Thyroid gland (tissue), 4 donors: ENCODE measurements around the gene CDC42EP4. TPM values are rescaled to one million over a fixed set of nuclear protein-coding genes. Genes with fewer than 3 reads are reported as not detected.

Experiments used
- DNase-seq, 2 donors: peaks; one replicate each; pipeline ENCODE4 v3.0.0-alpha.2; 2019
- H3K27ac ChIP-seq, 3 donors: fragments of 200-600 bp; sonication (generic); 1 replicate in 2 of 3; 2 replicates in 1 of 3; pipeline ENCODE4 v1.5.1; 2016 to 2019; ENCODE audit warnings: mild to moderate bottlenecking in 1 of 3, moderate library complexity in 1 of 3
- H3K27me3 ChIP-seq: fragments of 200-600 bp; sonication (generic); one replicate; pipeline ENCODE4 v1.5.1; 2019
- H3K36me3 ChIP-seq, 2 donors: fragments of 200-600 bp; sonication (generic); one replicate each; pipeline ENCODE4 v1.5.1; 2016 to 2019
- H3K4me1 ChIP-seq, 2 donors: fragments of 200-600 bp; sonication (generic); one replicate each; pipeline ENCODE4 v1.5.1; 2017 to 2019
- H3K4me3 ChIP-seq, 3 donors: fragments of 200-600 bp; sonication (generic); replicated peaks in 1 of 3; 1 replicate in 2 of 3; 2 replicates in 1 of 3; pipeline ENCODE4 v1.5.1; 2016; ENCODE audit warnings: mild to moderate bottlenecking in 1 of 3
- H3K9me3 ChIP-seq: fragments of 200-600 bp; sonication (generic); one replicate; pipeline ENCODE4 v1.5.1; 2017
- POLR2A ChIP-seq, 2 donors: fragments of 450-650 bp; IDR thresholded peaks; one replicate each; pipeline ENCODE4 v1.6.1; 2017; ENCODE audit warnings: antibody characterized with exemption in 2 of 2, mild to moderate bottlenecking in 2 of 2, moderate library complexity in 1 of 2
- WGBS, 2 donors: methylation state at CpG; one replicate each; pipeline ENCODE4 v1.1.5; 2017; 5-methylcytosine and 5-hydroxymethylcytosine counted together
- intact Hi-C: fragments of 100-400 bp; cut with DNase I; formaldehyde crosslinking; loops from one replicate; pipeline ENCODE4 v1.15.1; 2023
- total RNA-seq, 4 donors: library from RNA; depleted of rRNA; stranded (reverse); fragments of >200 nt; gene quantifications; one replicate each; pipeline ENCODE4 v1.2.3, GENCODE V29; 2016
- TF ChIP-seq, protein P1 (sequence below), 6 experiments: fragments of 200-600 bp in 3 of 6; fragments of 450-650 bp in 3 of 6; sonication (generic) in 3 of 6; IDR thresholded peaks; one replicate each; pipeline ENCODE4 v1.5.1; 2016 to 2019; ENCODE audit warnings: antibody characterized with exemption in 6 of 6, mild to moderate bottlenecking in 2 of 6, inconsistent platforms in 1 of 6, moderate library complexity in 1 of 6

CDC42EP4 gene
- total RNA-seq, 4 donors from 2014 or later, result 68.7 to 172 (median 97.3) TPM

DNA sequence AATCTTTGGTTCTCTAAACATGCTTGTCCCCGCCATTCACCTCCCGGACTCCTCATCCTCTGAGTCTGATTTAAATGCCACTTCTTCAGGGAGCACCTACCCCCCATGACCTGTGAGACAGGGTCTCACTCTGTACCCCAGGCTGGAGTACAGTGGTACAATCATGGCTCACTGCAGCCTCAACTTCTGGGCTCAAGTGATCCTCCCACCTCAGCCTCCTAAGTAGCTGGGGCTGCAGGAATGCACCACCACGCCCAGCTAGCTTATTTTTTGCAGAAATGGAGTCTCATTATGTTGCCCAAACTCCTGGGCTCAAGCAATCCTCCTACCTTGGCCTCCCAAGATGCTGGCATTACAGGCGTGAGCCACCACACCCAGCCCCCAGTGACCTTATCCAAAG is 37.3 kb downstream of the CDC42EP4 start:
- H3K27ac ChIP-seq, result no peak overlapping the region
- TF ChIP-seq POLR2A (IDR thresholded peaks at IDR 0.05), result no peak
- H3K4me3 ChIP-seq, result no peak overlapping the region
- H3K4me1 ChIP-seq, result peaks cover 22 to 23% of the 10 kb centered on the region in 2 donors
- H3K36me3 ChIP-seq, result no peaks in the 10 kb centered on the region
- 93 to 97% methylated on average over 4 of the region's 4 CpGs for WGBS, 2 donors
- no peaks in the 10 kb centered on the region for H3K9me3 ChIP-seq
- no peaks in the 10 kb centered on the region for H3K27me3 ChIP-seq
- DNase-seq, result no peak
- intact Hi-C loops, result no loop called here

DNA sequence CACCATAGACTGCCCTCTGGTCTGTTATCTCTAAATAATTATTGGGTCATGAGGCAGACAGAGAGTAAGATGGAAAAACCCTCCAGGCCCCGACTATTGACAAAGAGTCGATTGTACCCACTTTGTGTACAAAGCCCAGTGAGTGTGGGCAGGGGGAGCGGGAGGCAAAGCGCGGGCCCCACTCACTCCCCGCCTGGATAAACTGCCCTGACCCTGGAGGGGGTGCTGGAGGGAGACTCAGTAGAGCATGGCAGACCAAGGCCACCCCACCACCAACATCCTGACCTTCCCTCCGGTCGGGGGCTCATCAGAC is 38.9 kb downstream of the CDC42EP4 start:
- no peak overlapping the region for H3K27ac ChIP-seq
- H3K36me3 ChIP-seq, result no peaks in the 10 kb centered on the region
- no peak overlapping the region for H3K4me3 ChIP-seq
- DNase-seq, result no peak
- peaks cover 7% of the 10 kb centered on the region in 2 donors for H3K4me1 ChIP-seq
- no peaks in the 10 kb centered on the region for H3K27me3 ChIP-seq
- TF ChIP-seq, protein P1, sequence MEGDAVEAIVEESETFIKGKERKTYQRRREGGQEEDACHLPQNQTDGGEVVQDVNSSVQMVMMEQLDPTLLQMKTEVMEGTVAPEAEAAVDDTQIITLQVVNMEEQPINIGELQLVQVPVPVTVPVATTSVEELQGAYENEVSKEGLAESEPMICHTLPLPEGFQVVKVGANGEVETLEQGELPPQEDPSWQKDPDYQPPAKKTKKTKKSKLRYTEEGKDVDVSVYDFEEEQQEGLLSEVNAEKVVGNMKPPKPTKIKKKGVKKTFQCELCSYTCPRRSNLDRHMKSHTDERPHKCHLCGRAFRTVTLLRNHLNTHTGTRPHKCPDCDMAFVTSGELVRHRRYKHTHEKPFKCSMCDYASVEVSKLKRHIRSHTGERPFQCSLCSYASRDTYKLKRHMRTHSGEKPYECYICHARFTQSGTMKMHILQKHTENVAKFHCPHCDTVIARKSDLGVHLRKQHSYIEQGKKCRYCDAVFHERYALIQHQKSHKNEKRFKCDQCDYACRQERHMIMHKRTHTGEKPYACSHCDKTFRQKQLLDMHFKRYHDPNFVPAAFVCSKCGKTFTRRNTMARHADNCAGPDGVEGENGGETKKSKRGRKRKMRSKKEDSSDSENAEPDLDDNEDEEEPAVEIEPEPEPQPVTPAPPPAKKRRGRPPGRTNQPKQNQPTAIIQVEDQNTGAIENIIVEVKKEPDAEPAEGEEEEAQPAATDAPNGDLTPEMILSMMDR (IDR thresholded peaks at IDR 0.05), result no peak
- WGBS, 2 donors, result 70 to 80% methylated on average over 8 of the region's 8 CpGs
- intact Hi-C loops, result no loop called here
- no peaks in the 10 kb centered on the region for H3K9me3 ChIP-seq

DNA sequence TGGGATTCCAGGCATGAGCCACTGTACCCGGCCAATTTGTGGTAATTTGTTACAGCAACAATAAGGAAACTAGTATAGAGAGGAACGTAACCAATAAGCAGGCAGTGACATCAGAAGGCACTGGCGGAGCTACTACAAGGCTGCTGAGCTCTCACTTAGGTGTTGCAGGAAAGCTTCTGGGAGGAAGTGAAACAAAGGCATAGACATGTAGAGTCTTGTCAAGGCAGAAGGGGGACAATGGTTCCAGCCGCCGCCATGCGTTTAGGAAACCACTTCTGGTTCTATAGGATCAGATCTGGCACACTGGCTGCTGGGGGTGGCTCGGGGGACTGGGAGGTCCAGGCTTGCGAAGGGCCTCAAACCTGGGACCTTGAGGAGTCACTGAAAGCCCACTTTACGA is 40.7 kb downstream of the CDC42EP4 start:
- no peaks in the 10 kb centered on the region for H3K36me3 ChIP-seq
- intact Hi-C loops, result no loop called here
- H3K4me3 ChIP-seq, result no peak overlapping the region
- DNase-seq, result no peak
- TF ChIP-seq, protein P1 (IDR thresholded peaks at IDR 0.05), result no peak
- no peak for TF ChIP-seq POLR2A (IDR thresholded peaks at IDR 0.05)
- no peaks in the 10 kb centered on the region for H3K27me3 ChIP-seq
- WGBS, 2 donors, result 92% methylated on average over 9 of the region's 9 CpGs
- no peaks in the 10 kb centered on the region for H3K9me3 ChIP-seq
- no peak overlapping the region for H3K27ac ChIP-seq
- no peaks in the 10 kb centered on the region for H3K4me1 ChIP-seq

DNA sequence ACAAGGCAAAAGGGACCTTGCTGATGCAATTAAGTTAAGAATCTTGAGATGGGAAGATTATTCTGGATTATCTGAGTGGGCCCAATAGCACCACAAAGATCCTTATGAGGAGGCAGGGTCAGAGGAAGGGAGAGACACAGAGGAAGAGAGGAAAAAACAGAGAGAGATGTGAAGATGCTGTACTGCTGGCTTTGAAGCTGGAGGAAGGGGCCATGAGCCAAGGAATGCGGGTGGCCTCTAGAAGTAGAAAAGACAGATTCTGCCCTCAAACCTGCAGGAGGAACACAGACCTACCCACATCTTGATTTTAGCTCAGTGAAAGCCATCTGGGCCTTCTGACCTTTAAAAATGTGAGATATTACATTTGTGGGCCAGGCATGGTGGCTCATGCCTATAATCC is 42.0 kb downstream of the CDC42EP4 start:
- Histone ChIP-seq H3K4me1 (no peaks in the 10 kb centered on the region), H3K27me3 (no peaks in the 10 kb centered on the region), H3K4me3 (no peak overlapping the region), H3K9me3 (no peaks in the 10 kb centered on the region), H3K27ac (no peak overlapping the region), H3K36me3 (no peaks in the 10 kb centered on the region)
- 97 to 100% methylated on average over 1 of the region's 1 CpG for WGBS, 2 donors
- TF ChIP-seq POLR2A (IDR thresholded peaks at IDR 0.05), result no peak
- TF ChIP-seq, protein P1 (IDR thresholded peaks at IDR 0.05), result no peak
- intact Hi-C loops, result no loop called here
- DNase-seq, result no peak

DNA sequence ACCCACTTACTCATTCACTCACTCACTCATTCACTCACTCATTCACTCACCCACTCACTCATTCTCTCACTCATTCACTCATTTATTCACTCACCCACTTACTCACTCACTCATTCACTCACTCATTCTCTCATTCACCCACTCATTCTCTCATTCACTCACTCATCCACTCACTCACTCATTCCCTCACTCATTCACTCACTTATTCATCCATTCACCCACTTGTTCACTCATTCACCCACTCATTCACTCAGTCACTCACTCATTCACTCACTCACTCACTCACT is 42.5 kb downstream of the CDC42EP4 start:
- Histone ChIP-seq H3K9me3 (no peaks in the 10 kb centered on the region), H3K4me3 (no peak overlapping the region), H3K27ac (no peak overlapping the region), H3K36me3 (no peaks in the 10 kb centered on the region), H3K27me3 (no peaks in the 10 kb centered on the region), H3K4me1 (no peaks in the 10 kb centered on the region)
- intact Hi-C loops, result no loop called here
- DNase-seq, result no peak
- no peak for TF ChIP-seq POLR2A (IDR thresholded peaks at IDR 0.05)
- TF ChIP-seq, protein P1 (IDR thresholded peaks at IDR 0.05), result no peak

DNA sequence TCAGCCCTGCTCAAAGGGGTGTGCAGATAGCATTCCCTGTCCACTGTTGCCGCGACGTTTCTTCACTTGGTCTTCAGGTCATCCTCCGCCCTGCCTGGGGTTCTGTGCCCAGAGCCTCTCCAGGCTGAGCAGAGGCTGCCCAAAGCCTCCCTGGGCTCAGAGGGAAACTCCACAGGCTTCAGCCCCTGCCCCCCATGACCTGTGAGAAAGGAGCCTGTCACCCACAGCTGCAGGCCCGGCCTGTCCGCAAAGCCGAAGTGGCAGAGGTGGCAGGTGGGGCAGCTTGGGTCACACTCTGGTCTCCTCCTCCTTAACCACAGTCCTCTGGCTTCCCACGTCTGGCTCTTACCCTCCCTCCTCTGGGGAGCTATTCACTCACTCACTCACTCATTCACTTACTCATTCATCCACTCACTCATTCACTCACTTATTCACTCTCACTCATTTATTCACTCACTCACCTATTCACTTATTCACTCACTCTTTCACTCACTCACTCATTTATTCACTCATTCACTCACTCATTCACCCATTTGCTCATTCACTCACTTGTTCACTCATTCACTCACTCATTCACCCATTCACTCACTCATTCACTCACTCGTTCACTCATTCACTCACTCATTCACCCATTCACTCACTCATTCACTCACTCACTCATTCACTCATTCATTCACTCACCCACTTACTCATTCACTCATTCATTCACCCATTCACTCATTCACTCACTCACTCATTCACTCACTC is 43.0 kb downstream of the CDC42EP4 start:
- Histone ChIP-seq H3K4me1 (no peaks in the 10 kb centered on the region), H3K27me3 (no peaks in the 10 kb centered on the region), H3K9me3 (no peaks in the 10 kb centered on the region), H3K36me3 (no peaks in the 10 kb centered on the region), H3K27ac (no peak overlapping the region), H3K4me3 (no peak overlapping the region)
- intact Hi-C loops, result no loop called here
- TF ChIP-seq, protein P1 (IDR thresholded peaks at IDR 0.05), result no peak
- no peak for TF ChIP-seq POLR2A (IDR thresholded peaks at IDR 0.05)
- no peak for DNase-seq
- WGBS, 2 donors, result 90 to 92% methylated on average over 7 to 9 of the region's 9 CpGs
